HepG2 (cell line): ENCODE results near the gene MYO5B. TPM values are rescaled to one million over a fixed set of nuclear protein-coding genes. Genes with fewer than 3 reads are reported as not detected.
A peak's percentile ranks its signal among the peaks of the same experiment; 100 is the strongest.

Source experiments
- ASH2L ChIP-seq: fragments of 300-600, 200-600 bp; sonication (generic); IDR thresholded peaks from 2 replicates; pipeline ENCODE4 v1.7.0; 2017; ENCODE audit warnings: low read depth, mild to moderate bottlenecking, moderate library complexity, mixed read lengths, low read length; ENCODE audit not compliant: insufficient read length
- CENPBD1 ChIP-seq: sonication (generic); formaldehyde crosslinking; IDR thresholded peaks from 2 replicates; pipeline ENCODE4 v1.8.0; 2022; ENCODE audit warnings: missing genetic modification reagents, low read depth, mild to moderate bottlenecking, borderline replicate concordance
- FOXM1 ChIP-seq: sonication (generic); formaldehyde crosslinking; IDR thresholded peaks from 2 replicates; pipeline ENCODE4 v1.5.0; 2020; ENCODE audit warnings: missing genetic modification reagents
- FOXP1 ChIP-seq, 2 experiments: fragments of 450-650 bp in 1 of 2; IDR thresholded peaks; 2 replicates each; pipeline ENCODE4 v1.6.1; 2017 to 2018; ENCODE audit warnings: antibody characterized with exemption in 1 of 2
- GLMP ChIP-seq: sonication (generic); formaldehyde crosslinking; IDR thresholded peaks from 2 replicates; pipeline ENCODE4 v1.9.0; 2021; ENCODE audit warnings: missing genetic modification reagents, mild to moderate bottlenecking, borderline replicate concordance
- HNF4A ChIP-seq: sonication (generic); formaldehyde crosslinking; IDR thresholded peaks from 2 replicates; pipeline ENCODE4 v1.4.0; 2020; ENCODE audit warnings: missing genetic modification reagents
- JUN ChIP-seq: sonication (generic); formaldehyde crosslinking; IDR thresholded peaks from 2 replicates; pipeline ENCODE4 v1.4.0; 2020; ENCODE audit warnings: mild to moderate bottlenecking, missing genetic modification reagents
- KDM5B ChIP-seq: sonication (generic); formaldehyde crosslinking; IDR thresholded peaks from 2 replicates; pipeline ENCODE4 v1.4.0; 2020; ENCODE audit warnings: missing genetic modification reagents, mild to moderate bottlenecking, borderline replicate concordance
- NBN ChIP-seq: fragments of 450-650 bp; conservative IDR thresholded peaks from 2 replicates; pipeline ENCODE4 v1.6.1; 2017
- NFIC ChIP-seq: IDR thresholded peaks from 2 replicates; pipeline ENCODE4 v1.6.1; 2012; ENCODE audit warnings: mild to moderate bottlenecking, low read length, inconsistent platforms
- NRL ChIP-seq: sonication (generic); formaldehyde crosslinking; IDR thresholded peaks from 2 replicates; pipeline ENCODE4 v1.5.0; 2020; ENCODE audit warnings: missing genetic modification reagents, mild to moderate bottlenecking, moderate library complexity, borderline replicate concordance
- TBX2 ChIP-seq: sonication (generic); formaldehyde crosslinking; IDR thresholded peaks from 2 replicates; pipeline ENCODE4 v1.5.0; 2020; ENCODE audit warnings: missing genetic modification reagents, mild to moderate bottlenecking, borderline replicate concordance
- TGIF2 ChIP-seq: IDR thresholded peaks from 2 replicates; pipeline ENCODE4 v1.6.1; 2016; ENCODE audit warnings: control low read depth, missing compliant biosample characterization
- ZIK1 ChIP-seq: sonication (generic); formaldehyde crosslinking; IDR thresholded peaks from 2 replicates; pipeline ENCODE4 v1.5.0; 2020; ENCODE audit warnings: mild to moderate bottlenecking, low read depth, missing genetic modification reagents, borderline replicate concordance
- ZNF124 ChIP-seq: sonication (generic); formaldehyde crosslinking; IDR thresholded peaks from 2 replicates; pipeline ENCODE4 v1.4.0; 2020; ENCODE audit warnings: missing genetic modification reagents
- ZNF292 ChIP-seq: sonication (generic); formaldehyde crosslinking; IDR thresholded peaks from 2 replicates; pipeline ENCODE4 v1.8.1; 2022; ENCODE audit warnings: mild to moderate bottlenecking, low read depth, missing genetic modification reagents, borderline replicate concordance
- ZNF331 ChIP-seq: sonication (generic); formaldehyde crosslinking; IDR thresholded peaks from 2 replicates; pipeline ENCODE4 v1.4.0; 2020; ENCODE audit warnings: missing genetic modification reagents
- ZNF558 ChIP-seq: sonication (generic); formaldehyde crosslinking; IDR thresholded peaks from 2 replicates; pipeline ENCODE4 v1.9.0; 2022; ENCODE audit warnings: mild to moderate bottlenecking, missing genetic modification reagents, borderline replicate concordance
- ZNF605 ChIP-seq: sonication (generic); formaldehyde crosslinking; IDR thresholded peaks from 2 replicates; pipeline ENCODE4 v1.8.0; 2022; ENCODE audit warnings: mild to moderate bottlenecking, missing genetic modification reagents
- ZNF619 ChIP-seq: sonication (generic); formaldehyde crosslinking; IDR thresholded peaks from 2 replicates; pipeline ENCODE4 v1.4.0; 2020; ENCODE audit warnings: mild to moderate bottlenecking, missing genetic modification reagents
- ZNF652 ChIP-seq: IDR thresholded peaks from 2 replicates; pipeline ENCODE4 v1.6.1; 2016; ENCODE audit warnings: low read depth, borderline replicate concordance
- ZSCAN29 ChIP-seq: sonication (generic); formaldehyde crosslinking; conservative IDR thresholded peaks from 2 replicates; pipeline ENCODE4 v1.4.0; 2020; ENCODE audit warnings: mild to moderate bottlenecking, missing genetic modification reagents
- polyA plus RNA-seq, 8 experiments: library from polyadenylated mRNA; depleted of rRNA in 3 of 8; stranded (reverse) in 7 of 8; unstranded in 1 of 8; fragments of >200 nt; fragmentation: Illumina TruSeq in 4 of 8; extraction: Trizol in 4 of 8; gene quantifications; 2 replicates each; pipeline versions ENCODE4 v1.2.1 to v1.2.3, GENCODE V29; 2011 to 2016; ENCODE audit warnings: low read depth in 4 of 8, missing spikeins in 1 of 8, mixed read lengths in 1 of 8; ENCODE audit not compliant: insufficient read depth in 1 of 8
- total RNA-seq, 5 experiments: library from RNA; depleted of rRNA; stranded (reverse); fragments of >200 nt; fragmentation: Illumina TruSeq; extraction: Trizol; gene quantifications; 2 replicates each; pipeline ENCODE4 v1.2.3, GENCODE V29; 2016; ENCODE audit warnings: low read depth in 1 of 5
- TF ChIP-seq, protein P1 (sequence below): sonication (generic); formaldehyde crosslinking; IDR thresholded peaks from 2 replicates; pipeline ENCODE4 v1.4.0; 2020; ENCODE audit warnings: missing genetic modification reagents, borderline replicate concordance
- TF ChIP-seq, protein P2 (sequence below): IDR thresholded peaks from 2 replicates; pipeline ENCODE4 v1.6.1; 2016
- TF ChIP-seq, protein P3 (sequence below): sonication (generic); formaldehyde crosslinking; conservative IDR thresholded peaks from 2 replicates; pipeline ENCODE4 v1.4.0; 2020; ENCODE audit warnings: missing genetic modification reagents

MYO5B gene
- total and polyA plus RNA-seq, 2 of the 13 experiments (the other 11 are each of a cell fraction or from before 2014, with no cell fraction given): 13.1 to 24.0 TPM

DNA sequence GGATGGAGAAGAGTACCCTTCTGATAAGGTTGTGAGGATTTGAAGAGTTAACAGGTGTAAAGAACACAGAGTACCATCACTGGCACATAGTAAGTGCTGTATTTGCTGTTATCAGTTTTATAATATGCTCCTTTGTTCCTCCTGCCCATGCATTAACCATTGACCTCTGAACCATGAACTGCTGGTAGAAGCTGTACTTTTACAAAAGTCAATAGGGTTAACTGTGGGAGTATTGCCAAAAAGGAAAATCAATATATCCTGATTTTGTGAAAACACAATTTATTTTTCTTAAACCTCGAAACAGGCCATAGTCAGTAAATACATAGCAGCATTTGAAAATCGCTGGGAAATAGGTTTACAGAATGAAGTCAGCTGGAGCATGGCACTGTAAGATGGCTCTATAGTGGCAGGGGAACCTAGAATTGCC lies 362.7 kb downstream of the MYO5B start (continued):
- TF ChIP-seq, protein P1, sequence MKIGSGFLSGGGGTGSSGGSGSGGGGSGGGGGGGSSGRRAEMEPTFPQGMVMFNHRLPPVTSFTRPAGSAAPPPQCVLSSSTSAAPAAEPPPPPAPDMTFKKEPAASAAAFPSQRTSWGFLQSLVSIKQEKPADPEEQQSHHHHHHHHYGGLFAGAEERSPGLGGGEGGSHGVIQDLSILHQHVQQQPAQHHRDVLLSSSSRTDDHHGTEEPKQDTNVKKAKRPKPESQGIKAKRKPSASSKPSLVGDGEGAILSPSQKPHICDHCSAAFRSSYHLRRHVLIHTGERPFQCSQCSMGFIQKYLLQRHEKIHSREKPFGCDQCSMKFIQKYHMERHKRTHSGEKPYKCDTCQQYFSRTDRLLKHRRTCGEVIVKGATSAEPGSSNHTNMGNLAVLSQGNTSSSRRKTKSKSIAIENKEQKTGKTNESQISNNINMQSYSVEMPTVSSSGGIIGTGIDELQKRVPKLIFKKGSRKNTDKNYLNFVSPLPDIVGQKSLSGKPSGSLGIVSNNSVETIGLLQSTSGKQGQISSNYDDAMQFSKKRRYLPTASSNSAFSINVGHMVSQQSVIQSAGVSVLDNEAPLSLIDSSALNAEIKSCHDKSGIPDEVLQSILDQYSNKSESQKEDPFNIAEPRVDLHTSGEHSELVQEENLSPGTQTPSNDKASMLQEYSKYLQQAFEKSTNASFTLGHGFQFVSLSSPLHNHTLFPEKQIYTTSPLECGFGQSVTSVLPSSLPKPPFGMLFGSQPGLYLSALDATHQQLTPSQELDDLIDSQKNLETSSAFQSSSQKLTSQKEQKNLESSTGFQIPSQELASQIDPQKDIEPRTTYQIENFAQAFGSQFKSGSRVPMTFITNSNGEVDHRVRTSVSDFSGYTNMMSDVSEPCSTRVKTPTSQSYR: no peak
- TF ChIP-seq ZNF605 (CRISPR knock-in tag) (no peak), JUN (CRISPR knock-in tag) (no peak), ASH2L (peak; percentile 69), NRL (CRISPR knock-in tag) (no peak), TGIF2 (CRISPR knock-in tag) (no peak), FOXP1 (IDR thresholded peaks at IDR 0.05) (no peak), FOXP1 (CRISPR knock-in tag; IDR thresholded peaks at IDR 0.05) (peak; percentile 72), ZNF124 (CRISPR knock-in tag) (peak; percentile 69; the same call in 1 of the 2 replicates), ZNF331 (peak; percentile 68; the same call in 1 of the 2 replicates), ZNF652 (CRISPR knock-in tag) (peak; percentile 97), HNF4A (peak; percentile 94), TBX2 (CRISPR knock-in tag) (peak; percentile 82), NFIC (peak; percentile 96), ZNF292 (CRISPR knock-in tag) (0 out of 2 replicates have a peak, but pooled peaks have one; percentile 46), ZIK1 (CRISPR knock-in tag) (no peak), ZNF558 (no peak), FOXM1 (CRISPR knock-in tag) (no peak), ZSCAN29 (CRISPR knock-in tag) (no peak; the same call in 1 of the 2 replicates), GLMP (no peak), KDM5B (CRISPR knock-in tag) (no peak), ZNF619 (no peak), CENPBD1 (no peak), NBN (no peak)
- TF ChIP-seq, protein P2, sequence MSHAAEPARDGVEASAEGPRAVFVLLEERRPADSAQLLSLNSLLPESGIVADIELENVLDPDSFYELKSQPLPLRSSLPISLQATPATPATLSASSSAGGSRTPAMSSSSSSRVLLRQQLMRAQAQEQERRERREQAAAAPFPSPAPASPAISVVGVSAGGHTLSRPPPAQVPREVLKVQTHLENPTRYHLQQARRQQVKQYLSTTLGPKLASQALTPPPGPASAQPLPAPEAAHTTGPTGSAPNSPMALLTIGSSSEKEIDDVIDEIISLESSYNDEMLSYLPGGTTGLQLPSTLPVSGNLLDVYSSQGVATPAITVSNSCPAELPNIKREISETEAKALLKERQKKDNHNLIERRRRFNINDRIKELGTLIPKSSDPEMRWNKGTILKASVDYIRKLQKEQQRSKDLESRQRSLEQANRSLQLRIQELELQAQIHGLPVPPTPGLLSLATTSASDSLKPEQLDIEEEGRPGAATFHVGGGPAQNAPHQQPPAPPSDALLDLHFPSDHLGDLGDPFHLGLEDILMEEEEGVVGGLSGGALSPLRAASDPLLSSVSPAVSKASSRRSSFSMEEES: no peak
- TF ChIP-seq, protein P3, sequence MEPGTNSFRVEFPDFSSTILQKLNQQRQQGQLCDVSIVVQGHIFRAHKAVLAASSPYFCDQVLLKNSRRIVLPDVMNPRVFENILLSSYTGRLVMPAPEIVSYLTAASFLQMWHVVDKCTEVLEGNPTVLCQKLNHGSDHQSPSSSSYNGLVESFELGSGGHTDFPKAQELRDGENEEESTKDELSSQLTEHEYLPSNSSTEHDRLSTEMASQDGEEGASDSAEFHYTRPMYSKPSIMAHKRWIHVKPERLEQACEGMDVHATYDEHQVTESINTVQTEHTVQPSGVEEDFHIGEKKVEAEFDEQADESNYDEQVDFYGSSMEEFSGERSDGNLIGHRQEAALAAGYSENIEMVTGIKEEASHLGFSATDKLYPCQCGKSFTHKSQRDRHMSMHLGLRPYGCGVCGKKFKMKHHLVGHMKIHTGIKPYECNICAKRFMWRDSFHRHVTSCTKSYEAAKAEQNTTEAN (CRISPR knock-in tag): no peak
